SK-N-SH (cell line): ENCODE measurements around the gene SLC26A3.

Source experiments
- CTCF ChIP-seq: fragments of 200-600 bp; sonication (generic); IDR thresholded peaks from 2 replicates; pipeline ENCODE4 v1.6.1; 2017; ENCODE audit warnings: antibody characterized with exemption, mild to moderate bottlenecking, moderate library complexity
- EP300 ChIP-seq, 2 experiments: IDR thresholded peaks; 2 replicates each; pipeline versions ENCODE4 v1.4.0 to v1.6.1; 2012; ENCODE audit warnings: borderline replicate concordance in 1 of 2, low read depth in 1 of 2, low read length in 1 of 2
- IRF3 ChIP-seq: fragments of 150-350 bp; IDR thresholded peaks from 2 replicates; pipeline ENCODE4 v1.6.1; 2016; ENCODE audit warnings: mild to moderate bottlenecking, low read depth, low read length
- NRF1 ChIP-seq: IDR thresholded peaks from 2 replicates; pipeline ENCODE4 v1.6.1; 2012; ENCODE audit warnings: low read depth, mild to moderate bottlenecking, low read length
- POLR2AphosphoS5 ChIP-seq: IDR thresholded peaks from 2 replicates; pipeline ENCODE4 v1.6.1; 2012; ENCODE audit warnings: low read depth, low read length
- RAD21 ChIP-seq: IDR thresholded peaks from 2 replicates; pipeline ENCODE4 v1.6.1; 2012; ENCODE audit warnings: mild to moderate bottlenecking, low read length
- SIN3A ChIP-seq: IDR thresholded peaks from 2 replicates; pipeline ENCODE4 v1.6.1; 2012; ENCODE audit warnings: low read depth, mild to moderate bottlenecking, low read length, moderate library complexity, borderline replicate concordance
- TAF1 ChIP-seq: IDR thresholded peaks from 2 replicates; pipeline ENCODE4 v1.6.1; 2012; ENCODE audit warnings: low read depth, mild to moderate bottlenecking, low read length, moderate library complexity, borderline replicate concordance
- USF1 ChIP-seq: IDR thresholded peaks from 2 replicates; pipeline ENCODE4 v1.4.0; 2012; ENCODE audit warnings: low read depth, borderline replicate concordance
- YY1 ChIP-seq: IDR thresholded peaks from 2 replicates; pipeline ENCODE4 v1.4.0; 2012; ENCODE audit warnings: low read depth, mild to moderate bottlenecking

DNA sequence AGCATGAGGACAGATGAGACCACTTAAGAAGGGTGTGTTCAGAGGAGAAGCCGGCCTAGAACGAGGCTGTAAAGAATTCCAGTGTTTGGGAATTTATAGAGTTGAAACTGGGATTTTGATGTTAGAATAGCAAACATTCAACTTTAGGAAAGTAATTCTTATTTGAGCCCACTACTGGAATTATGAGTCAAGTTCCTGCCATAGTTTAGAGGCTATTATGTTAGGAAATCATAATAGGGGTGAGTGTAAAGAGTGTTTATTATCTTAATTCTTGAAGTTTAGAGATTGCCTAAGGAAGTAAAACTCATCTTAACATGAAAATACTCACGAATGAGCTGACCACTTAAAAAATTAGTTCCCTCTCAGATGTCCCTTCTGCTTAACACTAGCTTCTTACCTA, 57.0 kb downstream of the SLC26A3 start:
- TF ChIP-seq CTCF (no peak), RAD21 (no peak), IRF3 (no peak), USF1 (no peak), SIN3A (no peak), EP300 (IDR thresholded peaks at IDR 0.05; ENCODE audit: borderline replicate concordance in 1 of 2, low read depth in 1 of 2, low read length in 1 of 2) (no peak), POLR2AphosphoS5 (no peak), YY1 (no peak), NRF1 (no peak), TAF1 (no peak)
